ENCODE measurements around the gene NR3C1.

NR3C1 gene

GRCh38 chr5:143228597-143229293 lies 174.7 kb downstream of the NR3C1 start:
- DNase-seq, result no peak

Data from inflammatory macrophage treated with lipopolysaccharide for 4 hours (primary cell).